Ascending aorta (tissue), 2 donors: ENCODE data around the gene ACOT8. TPM values are rescaled to one million over a fixed set of nuclear protein-coding genes. Genes with fewer than 3 reads are reported as not detected.
A peak's percentile ranks its signal among the peaks of the same experiment; 100 is the strongest.
"Not testable (repeated sequence)": the region's sequence is repeated elsewhere in the genome, so short reads cannot be mapped to it uniquely, and the experiment has no call there.

Experiments used
- DNase-seq, 2 donors: peaks; one replicate each; pipeline ENCODE4 v3.0.0-alpha.2; 2019; ENCODE audit warnings: low spot score in 2 of 2
- H3K27ac ChIP-seq, 2 donors: fragments of 200-600 bp; sonication (generic); one replicate each; pipeline ENCODE4 v1.5.1; 2016 to 2017; ENCODE audit warnings: mild to moderate bottlenecking in 1 of 2
- H3K27me3 ChIP-seq: fragments of 200-600 bp; sonication (generic); one replicate; pipeline ENCODE4 v1.5.1; 2017
- H3K36me3 ChIP-seq, 2 donors: fragments of 200-600 bp; sonication (generic); one replicate each; pipeline ENCODE4 v1.5.1; 2016
- H3K4me1 ChIP-seq, 2 donors: fragments of 200-600 bp; sonication (generic); one replicate each; pipeline ENCODE4 v1.5.1; 2016 to 2017; ENCODE audit warnings: mild to moderate bottlenecking in 1 of 2
- H3K4me3 ChIP-seq, 2 donors: fragments of 200-600 bp; sonication (generic); one replicate each; pipeline ENCODE4 v1.5.1; 2016 to 2017; ENCODE audit warnings: mild to moderate bottlenecking in 1 of 2
- H3K9me3 ChIP-seq, 2 donors: fragments of 200-600 bp; sonication (generic); one replicate each; pipeline ENCODE4 v1.5.1; 2016
- intact Hi-C: fragments of 100-400 bp; cut with DNase I; formaldehyde crosslinking; loops from one replicate; pipeline ENCODE4 v1.15.1; 2023
- total RNA-seq: library from RNA; depleted of rRNA; stranded (reverse); fragments of >200 nt; gene quantifications from one replicate; pipeline ENCODE4 v1.1.0, GENCODE V29; 2016
- TF ChIP-seq, protein P1 (sequence below), 3 experiments: fragments of 200-600 bp in 2 of 3; fragments of 450-650 bp in 1 of 3; sonication (generic) in 2 of 3; IDR thresholded peaks; one replicate each; pipeline ENCODE4 v1.5.1; 2016 to 2019; ENCODE audit warnings: antibody characterized with exemption in 3 of 3, mild to moderate bottlenecking in 1 of 3, moderate library complexity in 1 of 3

Gene ACOT8
- total RNA-seq, 1 donor from 2014 or later, result 34.4 TPM

DNA sequence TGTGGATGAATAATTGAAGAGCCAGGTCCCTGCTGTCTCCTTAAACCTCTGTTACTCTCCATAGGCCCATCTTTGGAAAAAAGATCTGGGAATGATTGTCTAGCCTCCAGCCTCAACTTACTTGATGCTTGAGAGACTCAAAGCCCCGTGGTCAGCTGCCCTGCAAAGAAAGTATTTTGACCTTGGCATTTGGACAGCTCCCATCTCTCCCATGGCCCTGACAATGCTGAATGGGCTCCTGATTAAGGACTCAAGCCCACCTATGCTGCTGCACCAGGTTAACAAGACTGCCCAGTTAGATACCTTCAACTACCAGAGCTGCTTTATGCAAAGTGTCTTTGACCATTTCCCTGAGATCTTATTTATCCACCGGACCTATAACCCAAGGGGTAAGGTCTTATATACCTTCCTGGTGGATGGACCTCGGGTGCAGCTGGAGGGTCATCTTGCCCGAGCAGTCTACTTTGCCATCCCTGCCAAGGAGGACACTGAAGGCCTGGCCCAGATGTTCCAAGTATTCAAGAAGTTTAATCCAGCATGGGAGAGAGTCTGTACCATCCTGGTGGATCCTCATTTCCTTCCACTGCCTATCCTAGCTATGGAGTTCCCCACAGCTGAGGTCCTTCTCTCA, 25.4 kb upstream of the ACOT8 start:
- Histone ChIP-seq H3K27ac (peak overlapping the region in 1 of 2 donors; percentile 83), H3K27me3 (no peaks in the 10 kb centered on the region), H3K36me3 (peaks cover 19 to 57% of the 10 kb centered on the region in 2 donors), H3K9me3 (no peaks in the 10 kb centered on the region), H3K4me1 (peaks cover 0 to 14% of the 10 kb centered on the region in 2 donors), H3K4me3 (no peak overlapping the region)
- intact Hi-C loops, result loop anchor here (5.0 kb wide), 1 partner anchor 70 kb away; the partner anchor contains the start of gene UBE2C
- TF ChIP-seq, protein P1, sequence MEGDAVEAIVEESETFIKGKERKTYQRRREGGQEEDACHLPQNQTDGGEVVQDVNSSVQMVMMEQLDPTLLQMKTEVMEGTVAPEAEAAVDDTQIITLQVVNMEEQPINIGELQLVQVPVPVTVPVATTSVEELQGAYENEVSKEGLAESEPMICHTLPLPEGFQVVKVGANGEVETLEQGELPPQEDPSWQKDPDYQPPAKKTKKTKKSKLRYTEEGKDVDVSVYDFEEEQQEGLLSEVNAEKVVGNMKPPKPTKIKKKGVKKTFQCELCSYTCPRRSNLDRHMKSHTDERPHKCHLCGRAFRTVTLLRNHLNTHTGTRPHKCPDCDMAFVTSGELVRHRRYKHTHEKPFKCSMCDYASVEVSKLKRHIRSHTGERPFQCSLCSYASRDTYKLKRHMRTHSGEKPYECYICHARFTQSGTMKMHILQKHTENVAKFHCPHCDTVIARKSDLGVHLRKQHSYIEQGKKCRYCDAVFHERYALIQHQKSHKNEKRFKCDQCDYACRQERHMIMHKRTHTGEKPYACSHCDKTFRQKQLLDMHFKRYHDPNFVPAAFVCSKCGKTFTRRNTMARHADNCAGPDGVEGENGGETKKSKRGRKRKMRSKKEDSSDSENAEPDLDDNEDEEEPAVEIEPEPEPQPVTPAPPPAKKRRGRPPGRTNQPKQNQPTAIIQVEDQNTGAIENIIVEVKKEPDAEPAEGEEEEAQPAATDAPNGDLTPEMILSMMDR (IDR thresholded peaks at IDR 0.05), result no peak
- DNase-seq, result no peak

DNA sequence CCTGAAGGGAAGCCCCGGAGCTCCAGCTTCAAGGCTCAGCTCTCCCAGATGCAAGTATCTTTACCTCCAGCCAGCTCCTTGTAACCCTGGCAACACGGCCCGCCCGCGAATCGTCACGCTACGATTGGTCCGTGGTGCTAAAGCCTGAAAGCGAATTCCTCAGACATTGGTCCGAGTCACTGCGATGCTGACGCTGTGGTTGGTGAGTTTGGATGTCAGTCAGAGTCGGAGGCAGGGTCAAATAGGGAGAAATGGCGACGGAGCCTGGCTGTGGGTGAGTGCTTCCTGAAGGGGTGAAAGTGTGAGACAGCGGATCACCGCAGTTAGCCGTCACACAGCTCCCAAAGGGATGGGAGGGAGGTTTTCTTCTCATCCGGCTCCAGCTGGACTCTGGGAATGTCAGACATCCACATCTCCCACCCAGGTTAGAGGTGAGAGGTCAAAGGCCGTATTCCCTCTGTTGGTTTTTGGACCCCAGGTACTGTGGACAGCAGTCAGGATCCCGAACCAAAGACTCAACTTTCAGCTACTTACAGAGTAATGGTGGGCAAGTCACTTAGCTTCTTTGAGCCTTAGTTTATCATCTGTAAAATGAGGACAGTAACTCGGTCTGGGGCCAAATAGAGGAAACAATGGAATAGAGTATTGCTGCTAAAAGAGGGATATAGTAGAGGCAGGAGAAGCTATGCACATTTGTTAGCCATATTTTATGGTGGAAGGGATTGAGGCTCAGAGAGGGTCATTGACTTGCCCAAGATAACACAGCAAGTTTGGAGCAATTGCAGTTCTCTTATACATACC, 24.0 kb upstream of the ACOT8 start, which contains the start of gene ZSWIM1:
ZSWIM1 (plus strand) TSS at position 240 of the 801 bp plus-strand sequence. CDS start 1,366 bp downstream, outside the sequence.
- Histone ChIP-seq H3K4me1 (peaks cover 0 to 14% of the 10 kb centered on the region in 2 donors), H3K4me3 (peak within 1 kb of the TSS; percentile 67 to 71), H3K9me3 (no peaks in the 10 kb centered on the region), H3K36me3 (peaks cover 29 to 56% of the 10 kb centered on the region in 2 donors), H3K27me3 (no peaks in the 10 kb centered on the region), H3K27ac (peak within 1 kb of the TSS; percentile 83 to 88)
- DNase-seq, result peak; percentile 99 to 100
- intact Hi-C loops, result loop anchor here (1.0 to 5.0 kb wide), 5 partner anchors 24 to 91 kb away; partner anchors contain the start of genes ACOT8, PCIF1, UBE2C and ZNF335
- TF ChIP-seq, protein P1 (IDR thresholded peaks at IDR 0.05), result no peak

DNA sequence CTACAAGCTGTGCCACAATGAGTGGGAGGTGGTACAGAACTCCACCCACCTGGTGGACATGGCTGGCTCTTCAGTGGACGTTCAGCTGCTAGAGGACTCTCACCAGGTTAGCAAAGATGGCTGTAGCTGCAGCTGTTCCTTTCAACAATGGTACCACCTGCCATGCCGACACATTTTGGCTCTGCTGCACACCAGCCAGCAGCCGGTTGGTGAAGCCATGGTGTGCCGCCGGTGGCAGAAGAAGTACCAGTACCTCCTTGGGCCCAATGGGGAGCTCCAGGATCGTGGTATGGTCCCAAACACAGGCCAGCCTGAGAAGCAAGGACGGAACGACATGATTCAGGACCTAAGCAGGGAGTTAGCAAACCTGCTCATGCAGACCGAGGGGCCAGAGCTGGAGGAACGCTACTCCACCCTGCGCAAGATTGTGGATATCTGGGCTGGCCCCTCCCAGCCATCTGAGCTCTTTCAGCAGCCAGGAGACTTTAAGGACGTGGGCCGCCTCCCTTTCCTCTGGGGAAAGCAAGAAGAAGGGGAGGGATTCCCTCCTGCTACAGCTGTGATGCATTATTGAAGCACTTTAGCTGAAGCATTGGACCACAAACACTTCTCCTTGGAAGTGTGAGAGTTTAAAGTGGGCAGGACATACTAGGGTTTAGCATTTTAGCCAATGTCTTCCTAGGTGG, 21.0 kb upstream of the ACOT8 start:
- no peak overlapping the region for H3K4me3 ChIP-seq
- peaks cover 23 to 31% of the 10 kb centered on the region in 2 donors for H3K36me3 ChIP-seq
- TF ChIP-seq, protein P1 (IDR thresholded peaks at IDR 0.05), result no peak
- H3K27ac ChIP-seq, result no peak overlapping the region
- DNase-seq, result no peak
- H3K4me1 ChIP-seq, result peaks cover 0 to 14% of the 10 kb centered on the region in 2 donors
- no peaks in the 10 kb centered on the region for H3K9me3 ChIP-seq
- intact Hi-C loops, result no loop called here
- no peaks in the 10 kb centered on the region for H3K27me3 ChIP-seq

DNA sequence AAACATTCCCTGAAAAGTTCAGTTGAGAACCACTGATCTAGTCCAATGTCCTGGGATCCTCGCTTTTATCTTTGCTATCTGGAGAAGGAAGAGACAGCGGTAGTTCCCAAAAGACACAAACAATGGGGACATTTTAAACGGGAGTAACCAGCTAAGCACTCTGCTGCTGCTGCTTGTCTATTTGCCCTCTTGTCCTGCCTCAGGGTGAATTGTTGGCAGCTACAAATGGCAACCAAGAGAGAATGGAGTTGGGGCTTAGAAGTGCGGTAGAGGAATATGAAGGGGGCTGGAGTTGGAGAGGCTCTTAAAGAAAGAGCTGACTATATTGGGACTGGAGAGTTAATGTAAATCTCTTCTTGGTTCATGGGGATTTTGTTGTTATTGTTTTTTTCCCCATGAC, 17.4 kb upstream of the ACOT8 start:
- Histone ChIP-seq H3K9me3 (no peaks in the 10 kb centered on the region), H3K27ac (no peak overlapping the region), H3K4me3 (no peak overlapping the region), H3K4me1 (no peaks in the 10 kb centered on the region), H3K36me3 (peaks cover 16 to 27% of the 10 kb centered on the region in 2 donors), H3K27me3 (no peaks in the 10 kb centered on the region)
- DNase-seq, result no peak
- TF ChIP-seq, protein P1 (IDR thresholded peaks at IDR 0.05), result no peak
- intact Hi-C loops, result no loop called here

GRCh38 chr20:45874104-45874481, 16.9 kb upstream of the ACOT8 start:
- H3K4me3 ChIP-seq, H3K4me1 ChIP-seq, H3K9me3 ChIP-seq, H3K27me3 ChIP-seq, H3K27ac ChIP-seq, intact Hi-C loops, DNase-seq: not testable (repeated sequence)
- H3K36me3 ChIP-seq, result peaks cover 16 to 27% of the 10 kb centered on the region in 2 donors
